ENCODE data around the gene SND1. TPM values are rescaled to one million over a fixed set of nuclear protein-coding genes. Genes with fewer than 3 reads are reported as not detected.

Gene SND1
- total and polyA plus RNA-seq, 2 donors (not counting 1 experiment from before 2014, with no cell fraction given) = 137 to 174 TPM

DNA sequence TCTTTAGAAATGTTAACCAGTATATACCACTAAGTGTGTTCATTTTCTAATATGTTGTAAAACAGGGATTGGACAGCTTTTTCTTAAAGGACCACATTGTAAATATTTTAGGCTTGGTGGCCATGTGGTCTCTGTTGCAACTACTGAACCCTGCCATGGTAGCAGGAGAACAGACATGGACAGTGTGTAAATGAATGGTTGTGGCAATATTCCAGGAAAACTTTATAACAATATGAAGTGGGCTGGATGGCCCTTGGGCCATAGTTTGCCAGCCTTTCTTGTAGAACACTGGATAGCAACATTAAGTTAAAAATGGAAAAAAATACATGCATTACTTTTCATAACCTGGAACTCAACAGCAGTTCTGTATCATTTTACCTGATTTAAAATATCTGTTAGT lies 61.0 kb downstream of the SND1 start:
- Histone ChIP-seq H3K9me3 (ENCODE audit: control insufficient read depth, insufficient read depth, low read depth, low read length) (no peaks in the 10 kb centered on the region), H3K36me3 (ENCODE audit: control insufficient read depth, insufficient read depth, low read length) (peaks cover 13% of the 10 kb centered on the region), H3K4me3 (replicated peaks in 1 of 4; ENCODE audit: control extremely low read depth in 1 of 4, insufficient read depth in 1 of 4, low read depth in 3 of 4, low read length in 4 of 4) (no peak overlapping the region), H3K27ac (ENCODE audit: insufficient read depth, low read length) (no peak overlapping the region), H3K79me2 (ENCODE audit: control insufficient read depth, insufficient read depth, low read length) (peaks cover 28% of the 10 kb centered on the region), H3K4me1 (ENCODE audit: control insufficient read depth, extremely low read depth, insufficient read depth, low read length) (peaks cover 8% of the 10 kb centered on the region), H3K9ac (ENCODE audit: insufficient read depth, low read length) (no peak overlapping the region), H3K27me3 (ENCODE audit: control insufficient read depth, insufficient read depth, low read length) (no peaks in the 10 kb centered on the region), H4K20me1 (ENCODE audit: control insufficient read depth, extremely low read depth, insufficient read depth, low read length) (no peaks in the 10 kb centered on the region), H3K4me2 (ENCODE audit: extremely low read depth, insufficient read depth, low read length) (no peak overlapping the region), H2AFZ (ENCODE audit: low read length) (no peak overlapping the region)
- no peak for DNase-seq (ENCODE audit: low read depth in 2 of 2)
- no peak for TF ChIP-seq EZH2 (IDR thresholded peaks at IDR 0.05; ENCODE audit: low read length, missing control alignments)
- TF ChIP-seq, protein P1, sequence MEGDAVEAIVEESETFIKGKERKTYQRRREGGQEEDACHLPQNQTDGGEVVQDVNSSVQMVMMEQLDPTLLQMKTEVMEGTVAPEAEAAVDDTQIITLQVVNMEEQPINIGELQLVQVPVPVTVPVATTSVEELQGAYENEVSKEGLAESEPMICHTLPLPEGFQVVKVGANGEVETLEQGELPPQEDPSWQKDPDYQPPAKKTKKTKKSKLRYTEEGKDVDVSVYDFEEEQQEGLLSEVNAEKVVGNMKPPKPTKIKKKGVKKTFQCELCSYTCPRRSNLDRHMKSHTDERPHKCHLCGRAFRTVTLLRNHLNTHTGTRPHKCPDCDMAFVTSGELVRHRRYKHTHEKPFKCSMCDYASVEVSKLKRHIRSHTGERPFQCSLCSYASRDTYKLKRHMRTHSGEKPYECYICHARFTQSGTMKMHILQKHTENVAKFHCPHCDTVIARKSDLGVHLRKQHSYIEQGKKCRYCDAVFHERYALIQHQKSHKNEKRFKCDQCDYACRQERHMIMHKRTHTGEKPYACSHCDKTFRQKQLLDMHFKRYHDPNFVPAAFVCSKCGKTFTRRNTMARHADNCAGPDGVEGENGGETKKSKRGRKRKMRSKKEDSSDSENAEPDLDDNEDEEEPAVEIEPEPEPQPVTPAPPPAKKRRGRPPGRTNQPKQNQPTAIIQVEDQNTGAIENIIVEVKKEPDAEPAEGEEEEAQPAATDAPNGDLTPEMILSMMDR (conservative IDR thresholded peaks at IDR 0.05 in 1 of 2, IDR thresholded peaks at IDR 0.05 in 1 of 2; ENCODE audit: low read depth in 1 of 2, low read length in 2 of 2) = no peak

DNA sequence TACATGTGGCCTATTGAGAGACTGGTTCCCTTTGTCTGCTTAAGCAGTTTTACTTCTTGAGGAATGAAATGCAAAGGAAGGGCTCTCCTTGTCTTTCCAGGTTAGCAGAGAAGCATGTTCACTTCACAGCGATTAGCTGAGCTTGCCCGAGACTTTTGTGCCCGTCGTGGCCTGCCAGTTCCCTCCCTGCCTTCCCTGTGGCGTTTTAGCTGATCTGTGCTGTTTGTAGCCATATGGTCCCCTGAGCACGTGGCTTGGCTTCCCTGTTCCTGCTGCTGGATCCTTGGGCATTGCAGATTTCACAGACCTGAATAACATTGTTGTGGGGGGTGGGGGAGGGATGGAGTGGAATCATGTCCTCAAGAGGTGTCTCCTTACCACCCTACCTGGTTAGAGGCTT lies 61.8 kb downstream of the SND1 start:
- no peaks in the 10 kb centered on the region for H3K27me3 ChIP-seq (ENCODE audit: control insufficient read depth, insufficient read depth, low read length)
- peaks cover 12% of the 10 kb centered on the region for H3K36me3 ChIP-seq (ENCODE audit: control insufficient read depth, insufficient read depth, low read length)
- TF ChIP-seq, protein P1 (conservative IDR thresholded peaks at IDR 0.05 in 1 of 2, IDR thresholded peaks at IDR 0.05 in 1 of 2; ENCODE audit: low read depth in 1 of 2, low read length in 2 of 2) = no peak
- no peak for TF ChIP-seq EZH2 (IDR thresholded peaks at IDR 0.05; ENCODE audit: low read length, missing control alignments)
- no peak overlapping the region for H3K27ac ChIP-seq (ENCODE audit: insufficient read depth, low read length)
- H3K4me2 ChIP-seq (ENCODE audit: extremely low read depth, insufficient read depth, low read length) = no peak overlapping the region
- no peaks in the 10 kb centered on the region for H4K20me1 ChIP-seq (ENCODE audit: control insufficient read depth, extremely low read depth, insufficient read depth, low read length)
- peaks cover 3% of the 10 kb centered on the region for H3K4me1 ChIP-seq (ENCODE audit: control insufficient read depth, extremely low read depth, insufficient read depth, low read length)
- H3K9ac ChIP-seq (ENCODE audit: insufficient read depth, low read length) = no peak overlapping the region
- no peak for DNase-seq (ENCODE audit: low read depth in 2 of 2)
- no peak overlapping the region for H3K4me3 ChIP-seq (replicated peaks in 1 of 4; ENCODE audit: control extremely low read depth in 1 of 4, insufficient read depth in 1 of 4, low read depth in 3 of 4, low read length in 4 of 4)
- H2AFZ ChIP-seq (ENCODE audit: low read length) = no peak overlapping the region
- H3K9me3 ChIP-seq (ENCODE audit: control insufficient read depth, insufficient read depth, low read depth, low read length) = no peaks in the 10 kb centered on the region
- peaks cover 32% of the 10 kb centered on the region for H3K79me2 ChIP-seq (ENCODE audit: control insufficient read depth, insufficient read depth, low read length)

DNA sequence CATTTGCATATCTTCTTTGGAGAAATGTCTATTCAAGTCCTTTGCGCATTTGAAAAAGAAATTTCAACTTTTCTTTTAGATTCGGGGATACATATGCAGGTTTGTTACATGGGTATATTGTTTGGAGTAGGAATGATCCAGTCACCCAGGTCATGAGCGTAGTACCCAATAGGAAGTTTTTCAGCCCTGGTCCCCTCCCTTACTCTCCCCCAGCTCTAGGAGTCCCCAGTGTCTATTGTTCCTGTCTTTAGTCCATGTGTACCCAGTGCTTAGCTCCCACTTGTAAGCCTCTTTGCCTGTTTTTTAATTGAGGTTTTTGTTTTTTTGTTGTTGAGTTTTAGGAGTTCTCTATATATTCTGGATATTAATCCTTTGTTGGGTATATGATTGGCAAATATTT lies 63.3 kb downstream of the SND1 start:
- Histone ChIP-seq H3K4me1 (ENCODE audit: control insufficient read depth, extremely low read depth, insufficient read depth, low read length) (peaks cover 3% of the 10 kb centered on the region), H3K27ac (ENCODE audit: insufficient read depth, low read length) (no peak overlapping the region), H3K36me3 (ENCODE audit: control insufficient read depth, insufficient read depth, low read length) (peaks cover 9% of the 10 kb centered on the region), H2AFZ (ENCODE audit: low read length) (no peak overlapping the region), H3K9ac (ENCODE audit: insufficient read depth, low read length) (no peak overlapping the region), H3K79me2 (ENCODE audit: control insufficient read depth, insufficient read depth, low read length) (peaks cover 30% of the 10 kb centered on the region), H3K4me2 (ENCODE audit: extremely low read depth, insufficient read depth, low read length) (no peak overlapping the region), H3K4me3 (replicated peaks in 1 of 4; ENCODE audit: control extremely low read depth in 1 of 4, insufficient read depth in 1 of 4, low read depth in 3 of 4, low read length in 4 of 4) (no peak overlapping the region), H3K27me3 (ENCODE audit: control insufficient read depth, insufficient read depth, low read length) (no peaks in the 10 kb centered on the region), H3K9me3 (ENCODE audit: control insufficient read depth, insufficient read depth, low read depth, low read length) (no peaks in the 10 kb centered on the region), H4K20me1 (ENCODE audit: control insufficient read depth, extremely low read depth, insufficient read depth, low read length) (no peaks in the 10 kb centered on the region)
- no peak for TF ChIP-seq EZH2 (IDR thresholded peaks at IDR 0.05; ENCODE audit: low read length, missing control alignments)
- TF ChIP-seq, protein P1 (conservative IDR thresholded peaks at IDR 0.05 in 1 of 2, IDR thresholded peaks at IDR 0.05 in 1 of 2; ENCODE audit: low read depth in 1 of 2, low read length in 2 of 2) = no peak
- no peak for DNase-seq (ENCODE audit: low read depth in 2 of 2)
